ENCODE data around the gene SLC6A5. TPM values are rescaled to one million over a fixed set of nuclear protein-coding genes. Genes with fewer than 3 reads are reported as not detected.
"Not testable (repeated sequence)": the region's sequence is repeated elsewhere in the genome, so short reads cannot be mapped to it uniquely, and the experiment has no call there.

The SLC6A5 gene
- not detected in 2 replicates for total RNA-seq

DNA sequence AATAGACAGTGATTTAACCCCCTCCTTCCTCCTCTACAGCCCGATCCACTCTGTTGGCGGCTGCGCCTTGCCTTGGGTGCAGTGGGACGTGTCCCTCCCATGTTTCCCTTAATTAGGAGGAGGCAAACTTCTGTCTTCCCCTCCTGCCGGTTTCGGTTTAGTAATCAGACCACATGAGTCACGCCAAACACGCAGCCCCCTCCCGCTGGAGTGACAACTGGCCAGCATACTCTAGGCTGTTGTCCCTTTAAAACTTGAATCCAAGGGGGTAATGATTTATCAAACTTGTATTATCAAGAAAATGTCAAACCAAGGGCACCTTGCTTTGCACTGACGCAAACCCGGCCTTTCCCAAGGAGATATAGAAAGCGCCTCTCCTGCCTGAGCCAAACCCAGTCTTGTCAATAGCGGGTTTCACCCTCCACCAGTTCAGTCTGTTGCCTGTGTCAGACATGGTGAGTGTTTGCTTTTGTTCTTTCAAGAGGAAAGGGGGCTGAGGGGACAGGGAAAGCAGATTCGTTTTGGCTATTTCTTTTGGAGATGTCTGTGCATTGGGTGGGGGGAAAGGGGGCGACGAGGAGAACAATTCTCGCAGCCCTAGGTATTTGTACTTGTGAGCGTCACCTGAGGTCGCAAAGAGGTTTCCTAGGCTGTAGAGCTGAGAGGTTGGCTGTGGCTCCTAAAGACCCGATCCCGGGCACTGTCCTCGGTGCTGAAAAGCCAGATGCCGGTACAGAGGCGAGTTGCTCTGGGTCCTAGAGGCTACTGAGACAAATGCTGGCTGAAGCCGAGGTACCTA, at the start of gene SLC6A5:
TSS of gene SLC6A5 (plus strand) at position 388 of the 799 bp plus-strand sequence. CDS start at position 453, 65 bp downstream.
- DNase-seq: peak; percentile 60

DNA sequence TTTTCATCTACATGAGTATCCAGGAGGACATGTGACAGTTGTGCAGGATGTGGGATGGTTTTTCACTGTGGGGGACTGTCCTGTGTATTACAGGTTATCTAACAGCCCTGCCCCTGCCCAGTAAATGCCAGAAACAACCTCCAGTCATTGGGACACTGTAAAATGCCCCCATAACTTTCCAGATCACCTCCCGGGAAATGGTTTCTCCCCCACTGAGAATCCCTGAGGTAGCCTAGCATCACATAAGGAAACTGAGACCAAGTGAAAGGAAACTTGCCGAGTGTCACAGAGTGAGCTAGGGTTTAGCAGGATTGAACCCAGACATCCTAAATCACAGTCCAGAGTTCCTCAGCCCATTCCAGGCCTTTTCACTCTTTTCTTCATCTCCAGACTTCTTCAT, 48.3 kb upstream of the SLC6A5 start:
- DNase-seq: no peak

DNA sequence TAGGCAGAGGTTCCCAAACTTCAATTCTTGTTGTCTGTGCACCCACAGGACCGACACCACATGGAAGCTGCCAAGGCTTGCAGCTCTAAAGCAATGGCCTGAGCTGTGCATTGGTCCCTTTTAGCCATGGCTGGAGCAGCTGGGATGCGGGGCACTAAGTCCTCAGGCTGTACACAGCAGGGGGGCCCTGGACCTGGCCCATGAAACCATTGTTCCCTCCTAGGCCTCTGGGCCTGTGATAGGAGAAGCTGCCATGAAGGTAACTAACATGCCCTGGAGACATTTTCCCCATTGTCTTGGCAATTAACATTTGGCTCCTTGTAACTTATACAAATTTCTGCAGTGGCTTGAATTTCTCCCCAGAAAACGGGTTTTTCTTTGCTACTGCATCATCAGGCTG, 43.6 kb upstream of the SLC6A5 start:
- no peak for DNase-seq

DNA sequence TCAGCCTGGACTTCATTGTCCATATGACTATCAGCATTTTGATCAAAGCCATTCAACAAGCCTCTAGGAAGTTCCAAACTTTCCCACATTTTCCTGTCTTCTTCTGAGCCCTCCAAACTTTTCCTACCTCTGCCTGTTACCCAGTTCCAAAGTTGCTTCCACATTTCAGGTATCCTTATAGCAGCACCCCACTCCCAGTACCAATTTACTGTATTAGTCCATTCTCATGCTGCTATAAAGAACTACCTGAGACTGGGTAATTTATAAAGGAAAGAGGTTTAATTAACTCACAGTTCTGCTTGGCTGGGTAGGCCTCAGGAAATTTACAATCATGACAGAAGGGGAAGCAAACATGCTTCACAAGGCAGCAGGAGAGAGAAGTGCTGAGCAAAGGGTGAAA, 43.0 kb upstream of the SLC6A5 start:
- not testable (repeated sequence) for DNase-seq

DNA sequence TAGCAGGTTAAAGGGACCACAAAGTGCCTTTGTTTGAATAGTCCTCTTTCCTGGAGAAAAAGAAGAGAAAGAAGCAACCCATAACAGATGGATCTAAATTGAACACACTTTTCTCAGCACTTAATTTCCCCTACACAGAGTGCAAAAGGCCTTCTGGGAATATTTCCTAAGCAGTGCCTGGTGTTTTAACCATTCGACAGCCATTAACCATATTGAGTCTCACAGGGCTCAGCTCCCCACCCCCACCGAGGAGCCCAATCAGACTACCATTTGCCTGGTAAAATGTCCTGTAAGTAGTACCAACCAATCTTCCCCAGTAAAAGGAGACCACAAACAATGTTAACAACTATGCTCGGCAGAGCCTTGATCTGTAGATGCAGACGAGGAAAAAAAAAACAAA, 40.7 kb upstream of the SLC6A5 start:
- no peak for DNase-seq

DNA sequence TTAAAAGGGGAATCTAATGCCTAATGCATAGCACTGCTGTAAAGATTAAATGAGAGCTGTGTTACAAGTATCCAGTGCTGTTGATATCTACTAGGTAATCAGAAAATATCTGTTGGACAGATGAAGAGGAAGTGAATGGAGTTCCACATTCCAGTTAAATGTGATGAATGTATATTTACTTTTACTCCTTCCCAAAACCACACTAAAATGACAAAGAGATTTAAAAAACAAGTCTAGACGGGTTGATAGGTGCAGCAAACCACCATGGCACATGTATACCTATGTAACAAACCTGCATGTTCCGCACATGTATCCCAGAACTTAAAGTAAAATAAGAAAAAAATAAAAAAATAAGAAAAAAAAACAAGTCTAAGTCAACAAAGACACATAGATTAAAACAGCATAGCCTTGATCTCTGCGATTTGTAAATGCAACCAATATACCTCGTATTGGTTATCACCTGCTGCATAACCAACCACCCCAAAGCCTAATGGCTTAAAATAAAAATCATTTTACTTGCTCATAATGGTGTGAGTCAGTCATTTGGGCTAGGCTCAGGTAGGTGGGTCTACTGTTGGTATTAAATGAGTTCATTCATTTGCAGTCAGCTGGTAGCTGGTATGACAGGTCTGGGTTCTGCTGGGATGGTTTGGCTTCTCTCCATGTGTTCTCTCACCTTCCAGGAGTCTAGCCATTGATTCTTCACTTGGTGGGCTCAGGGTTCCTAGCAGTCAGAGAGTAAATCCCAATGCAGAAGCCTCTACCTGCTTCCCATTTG, 39.7 kb upstream of the SLC6A5 start:
- no peak for DNase-seq

DNA sequence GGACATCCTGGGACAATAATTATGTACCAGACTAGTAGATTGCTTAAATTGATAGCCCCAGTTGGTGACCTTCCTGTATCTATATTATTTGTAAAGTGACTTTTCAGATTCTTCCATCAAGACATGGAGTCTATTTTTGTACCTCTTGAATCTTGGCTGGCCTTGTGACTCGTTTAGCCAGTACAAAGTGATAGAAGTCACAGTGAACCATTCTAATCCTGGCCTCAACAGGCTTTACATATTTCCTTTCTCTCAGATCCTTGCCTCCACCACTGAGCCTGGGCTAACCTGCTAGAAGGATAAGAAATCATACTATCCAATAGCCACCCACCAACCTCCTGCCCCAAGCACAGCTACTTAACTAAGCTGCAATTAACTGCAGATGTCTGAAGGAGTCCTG, 37.5 kb upstream of the SLC6A5 start:
- DNase-seq: no peak

DNA sequence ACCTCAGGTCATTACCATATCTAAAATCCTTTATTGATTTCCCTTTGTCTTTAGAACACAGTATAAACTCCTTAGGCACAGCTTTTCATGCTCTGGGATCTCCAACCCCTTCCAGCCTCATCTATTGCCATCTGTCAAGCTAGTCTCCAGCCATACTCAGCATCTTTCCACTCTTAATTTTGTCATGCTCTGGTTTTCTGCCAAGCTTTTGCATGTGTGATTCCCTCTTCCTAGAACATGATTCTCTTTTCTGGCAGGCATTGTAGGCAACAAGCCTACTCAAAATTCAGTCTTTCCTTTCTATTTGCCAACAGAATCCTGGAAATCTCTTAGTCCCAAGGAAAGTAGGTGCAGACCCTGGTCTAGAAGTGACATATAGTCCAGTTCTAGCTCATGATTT, 35.5 kb upstream of the SLC6A5 start:
- no peak for DNase-seq

DNA sequence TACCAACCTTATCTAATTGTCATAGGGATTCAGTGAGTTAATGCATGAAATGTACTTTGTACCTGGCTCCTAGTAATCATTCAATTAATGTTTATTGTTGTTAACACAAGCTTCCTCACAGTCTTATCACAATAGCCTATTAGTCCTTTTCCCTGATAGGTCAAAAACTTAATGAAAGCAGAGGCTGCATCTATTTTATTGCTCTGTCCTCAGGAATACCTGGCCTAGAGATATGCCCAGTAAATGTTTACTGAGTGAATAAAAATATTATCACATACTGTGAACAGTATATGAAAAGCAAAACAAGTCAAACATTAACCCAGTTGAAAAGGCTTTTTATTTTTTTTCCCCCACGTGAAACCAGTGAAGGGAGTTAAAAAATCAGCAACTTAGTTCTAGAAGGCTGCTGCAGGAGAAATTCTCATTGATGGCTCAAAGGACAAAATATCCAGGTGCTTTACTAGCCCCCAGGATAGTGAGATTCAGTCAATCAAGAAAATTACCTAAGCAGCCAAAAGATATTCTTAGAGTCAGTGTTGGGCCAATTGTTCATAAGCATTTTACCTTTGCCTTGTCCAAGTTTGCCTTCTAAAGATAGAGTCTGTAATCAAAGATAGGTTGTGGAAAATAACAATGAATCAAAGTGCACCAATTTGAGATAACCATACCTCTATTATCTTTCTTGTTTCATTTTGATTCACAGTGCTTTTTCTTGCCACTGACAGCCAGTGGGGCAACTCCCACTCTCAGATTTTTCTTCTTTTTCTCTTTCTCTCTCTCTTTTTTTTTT, 34.4 kb upstream of the SLC6A5 start:
- DNase-seq: no peak

DNA sequence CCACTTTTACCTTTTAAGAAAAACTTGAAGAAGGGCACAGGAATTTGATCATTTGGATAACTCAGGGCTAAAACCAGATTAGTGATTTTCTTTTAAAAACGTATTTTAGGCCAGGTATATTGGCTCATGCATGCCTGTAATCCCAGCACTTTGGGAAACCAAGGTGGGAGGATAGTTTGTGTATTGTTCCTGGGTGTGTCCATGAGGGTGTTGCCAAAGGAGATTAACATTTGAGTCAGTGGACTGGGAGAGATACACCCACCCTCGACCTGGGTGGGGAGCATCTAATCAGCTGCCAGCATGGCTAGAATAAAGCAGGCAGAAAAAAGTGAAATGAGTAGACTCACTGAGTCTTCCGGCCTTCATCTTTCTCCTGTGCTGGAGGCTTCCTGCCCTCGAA, 33.3 kb upstream of the SLC6A5 start:
- DNase-seq: not testable (repeated sequence)

DNA sequence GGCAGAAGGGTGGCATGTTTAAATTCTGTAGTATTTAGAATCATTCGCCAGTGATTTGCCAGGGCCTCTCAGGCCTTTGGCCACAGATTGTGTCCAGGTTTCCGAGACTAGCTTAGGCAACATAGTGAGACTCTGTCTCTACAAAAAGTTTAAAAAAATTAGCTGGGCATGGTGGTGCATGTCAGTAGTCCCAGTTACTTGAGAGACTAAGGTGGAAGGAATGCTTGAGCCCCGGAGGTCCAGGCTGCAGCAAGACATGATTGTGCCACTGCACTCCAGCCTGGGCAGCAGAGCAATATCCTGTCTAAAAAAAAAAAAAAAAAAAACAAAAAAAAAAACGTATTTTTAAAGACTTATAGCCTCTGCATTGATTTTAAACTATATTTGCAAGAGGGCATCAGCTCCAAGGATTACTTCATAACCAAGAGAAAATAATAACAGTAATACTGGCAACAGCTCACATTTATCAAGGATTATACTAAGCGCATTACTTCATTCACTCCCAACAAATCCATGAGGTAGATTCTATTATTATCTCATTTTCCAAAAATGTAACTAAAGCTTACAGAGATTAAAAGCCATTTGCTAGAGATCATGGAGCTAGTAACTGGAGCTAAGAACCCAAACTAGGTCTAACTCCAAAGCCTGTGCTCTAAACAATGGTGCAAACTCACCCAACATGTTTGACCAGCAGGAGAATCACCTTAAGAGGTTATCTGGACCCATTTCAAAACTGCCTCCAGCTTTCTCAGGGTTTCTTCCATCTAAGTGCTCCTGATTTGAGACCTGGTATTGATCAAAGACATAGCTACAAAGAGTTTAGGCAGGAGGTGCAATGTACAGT, 32.6 kb upstream of the SLC6A5 start:
- DNase-seq: no peak

DNA sequence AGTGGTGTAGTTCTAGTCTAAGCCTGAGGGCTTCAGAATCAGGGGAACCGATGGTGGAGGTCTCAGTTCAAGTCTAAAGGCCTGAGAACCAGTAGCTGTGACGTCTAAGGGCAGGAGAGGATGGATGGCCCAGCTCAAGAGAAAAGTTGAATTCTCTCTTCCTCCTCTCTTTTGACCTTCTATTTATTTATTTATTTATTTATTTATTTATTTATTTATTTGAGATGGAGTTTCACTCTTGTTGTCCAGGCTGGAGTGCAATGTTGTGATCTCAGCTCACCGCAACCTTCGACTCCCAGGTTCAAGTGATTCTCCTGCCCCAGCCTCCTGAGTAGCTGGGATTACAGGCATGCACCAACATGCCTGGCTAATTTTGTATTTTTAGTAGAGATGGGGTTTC, 19.7 kb upstream of the SLC6A5 start:
- not testable (repeated sequence) for DNase-seq

DNA sequence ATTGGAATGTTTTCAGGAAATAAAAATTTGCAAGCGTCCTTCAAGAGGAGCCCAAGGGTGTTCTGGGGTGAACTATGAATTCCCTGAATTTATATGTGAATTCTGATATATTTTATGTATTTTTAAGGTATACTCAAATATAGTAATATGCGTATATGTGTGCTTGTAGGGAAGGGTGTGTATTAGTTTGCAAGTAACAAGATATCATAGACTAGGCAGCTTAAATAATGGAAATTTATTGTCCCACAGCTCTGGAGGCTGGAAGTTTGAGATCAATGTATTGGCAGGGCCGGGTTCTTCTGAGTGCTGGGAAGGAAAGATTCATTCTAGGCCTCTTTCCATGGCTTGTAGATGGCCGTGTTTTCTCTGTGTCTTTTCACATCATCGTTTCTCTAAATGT, 16.2 kb upstream of the SLC6A5 start:
- no peak for DNase-seq

DNA sequence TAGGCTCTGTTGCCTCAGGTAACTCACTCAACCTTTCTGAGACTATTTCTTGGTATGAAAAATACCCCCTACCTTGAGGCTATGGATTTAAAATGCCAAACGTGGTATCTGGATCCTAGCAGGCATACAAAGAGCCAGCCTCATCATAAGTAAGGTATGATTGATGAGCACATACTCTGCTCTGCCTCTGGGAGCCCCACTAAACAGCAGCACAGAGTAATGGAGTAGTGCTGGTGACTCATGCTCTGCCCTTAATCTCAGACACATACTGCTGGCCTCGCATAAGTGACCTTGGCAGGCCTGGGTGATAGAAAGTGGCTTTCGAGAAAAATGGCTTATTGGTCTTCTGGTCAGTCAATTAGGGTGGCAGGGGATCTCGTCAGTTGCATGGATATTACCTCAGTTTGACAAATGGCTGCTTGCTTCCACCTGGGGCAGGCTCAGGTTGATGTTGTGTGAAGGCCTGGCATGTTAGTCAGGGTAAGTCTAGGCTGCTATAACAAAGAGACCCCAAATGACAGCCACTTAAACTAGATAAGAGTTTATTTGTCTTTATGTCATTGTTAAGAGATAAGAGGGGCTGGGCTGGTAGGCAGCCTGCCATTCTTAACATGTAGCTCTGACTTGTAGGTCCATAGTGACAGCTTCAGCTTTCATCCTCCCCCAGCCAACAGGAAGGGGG, 15.2 kb upstream of the SLC6A5 start:
- no peak for DNase-seq

DNA sequence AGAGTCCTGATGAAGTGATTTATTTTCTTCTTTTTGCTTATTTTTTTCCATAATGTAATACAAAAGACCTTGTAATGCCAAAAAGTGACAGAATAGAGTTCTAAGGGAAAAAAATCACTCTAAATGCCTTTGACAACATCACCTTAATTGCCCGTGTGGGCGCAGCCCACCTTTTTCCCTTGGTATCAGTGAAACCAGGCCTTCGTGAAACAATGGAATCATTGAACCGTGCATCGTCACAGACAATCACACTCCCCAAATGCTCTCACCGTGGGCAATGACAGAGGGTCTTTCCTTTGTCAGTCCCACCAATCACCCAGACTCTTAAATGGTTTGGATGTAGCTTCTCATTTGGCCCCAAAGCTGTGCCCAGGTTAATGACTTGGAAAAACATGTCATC, 9.6 kb upstream of the SLC6A5 start:
- no peak for DNase-seq

DNA sequence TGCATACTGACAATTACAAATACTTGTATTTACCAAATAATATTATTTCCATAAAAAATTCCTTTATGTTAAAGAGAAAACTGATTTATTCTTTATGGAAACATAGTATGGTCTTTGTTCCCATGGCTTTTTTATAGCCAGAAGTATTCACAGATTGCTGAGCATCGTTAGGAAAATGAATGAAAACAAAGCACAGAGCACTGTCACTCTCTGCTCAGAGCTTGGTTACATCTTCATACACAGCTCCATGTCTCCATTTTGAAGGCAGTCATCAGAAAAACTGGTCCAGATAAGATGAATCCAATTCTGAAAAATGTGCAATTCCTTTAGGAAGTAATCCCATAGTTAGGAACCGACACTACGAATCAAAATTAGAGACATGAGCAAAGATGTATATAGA, 9.0 kb upstream of the SLC6A5 start:
- DNase-seq: no peak

DNA sequence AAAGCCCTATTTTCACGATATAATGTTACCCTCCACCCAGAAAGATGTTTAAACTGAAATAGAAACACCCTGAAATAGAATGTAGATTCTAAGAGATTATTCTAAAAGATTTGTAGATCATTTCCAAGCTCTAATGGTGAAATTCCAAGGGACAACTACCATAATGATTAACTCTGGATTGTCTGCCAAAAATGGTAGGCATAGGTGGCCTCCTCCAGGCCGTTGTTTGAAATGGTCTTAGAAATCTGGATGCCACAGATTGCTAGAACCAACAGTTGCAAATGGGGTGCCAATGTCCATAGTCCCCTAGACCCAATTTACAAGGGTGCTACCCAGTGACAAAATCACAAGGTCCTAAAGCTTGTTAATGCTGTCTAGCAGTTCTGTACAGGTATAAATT, 6.7 kb upstream of the SLC6A5 start:
- DNase-seq: no peak

DNA sequence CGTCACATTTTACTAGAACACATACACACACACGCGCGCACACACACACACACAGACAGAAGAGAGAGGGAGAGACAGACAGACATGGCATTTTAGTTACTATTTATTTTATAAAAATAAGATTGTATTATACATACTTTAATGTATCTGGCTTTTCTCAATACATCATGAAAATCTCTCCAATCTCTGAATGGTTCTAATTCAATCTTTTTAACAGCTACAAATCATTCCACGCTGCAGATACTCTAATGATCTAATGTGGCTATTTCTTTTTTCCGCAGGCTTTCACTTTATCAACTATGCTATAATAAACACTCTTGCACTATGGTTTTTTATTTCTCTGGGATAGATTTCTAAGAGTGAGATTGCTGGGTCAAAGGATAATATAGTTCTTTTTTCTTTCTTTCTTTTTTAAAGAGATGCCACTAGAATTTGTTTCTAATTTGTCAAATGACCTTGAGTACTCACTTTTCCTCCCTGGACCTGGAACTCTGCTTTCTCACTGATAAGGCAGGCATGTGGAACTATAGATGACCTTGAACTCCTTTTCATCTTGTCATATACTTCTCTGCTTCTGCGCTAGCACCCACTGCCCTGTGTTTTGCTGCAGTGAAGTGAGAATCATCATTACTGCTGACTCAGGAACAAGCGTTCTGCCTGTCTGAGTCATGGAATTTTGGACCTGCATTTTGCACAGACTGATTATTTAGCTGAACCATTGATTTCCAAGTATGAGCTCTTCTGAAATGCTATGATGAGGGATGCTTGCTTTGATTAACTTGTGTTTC, 4.9 kb upstream of the SLC6A5 start:
- DNase-seq: no peak

DNA sequence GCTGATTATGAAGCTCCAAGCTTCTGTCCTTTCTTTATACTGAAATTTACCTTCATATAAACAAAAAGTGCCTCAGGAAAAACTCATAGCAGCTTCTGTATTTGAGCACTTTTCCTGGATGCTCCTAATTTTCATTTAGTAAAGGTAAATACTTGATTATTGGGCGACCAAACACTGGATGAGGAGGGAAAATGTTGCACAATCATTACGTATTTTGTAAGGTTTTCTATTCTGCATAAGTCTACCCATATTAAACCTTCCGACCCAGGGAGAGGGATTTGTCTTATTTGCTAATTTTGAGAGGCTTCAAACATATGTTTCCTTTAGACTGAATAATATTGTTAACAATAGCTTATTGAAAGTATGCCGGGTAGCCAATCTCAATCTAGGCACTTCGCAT, 4.3 kb upstream of the SLC6A5 start:
- DNase-seq: no peak

DNA sequence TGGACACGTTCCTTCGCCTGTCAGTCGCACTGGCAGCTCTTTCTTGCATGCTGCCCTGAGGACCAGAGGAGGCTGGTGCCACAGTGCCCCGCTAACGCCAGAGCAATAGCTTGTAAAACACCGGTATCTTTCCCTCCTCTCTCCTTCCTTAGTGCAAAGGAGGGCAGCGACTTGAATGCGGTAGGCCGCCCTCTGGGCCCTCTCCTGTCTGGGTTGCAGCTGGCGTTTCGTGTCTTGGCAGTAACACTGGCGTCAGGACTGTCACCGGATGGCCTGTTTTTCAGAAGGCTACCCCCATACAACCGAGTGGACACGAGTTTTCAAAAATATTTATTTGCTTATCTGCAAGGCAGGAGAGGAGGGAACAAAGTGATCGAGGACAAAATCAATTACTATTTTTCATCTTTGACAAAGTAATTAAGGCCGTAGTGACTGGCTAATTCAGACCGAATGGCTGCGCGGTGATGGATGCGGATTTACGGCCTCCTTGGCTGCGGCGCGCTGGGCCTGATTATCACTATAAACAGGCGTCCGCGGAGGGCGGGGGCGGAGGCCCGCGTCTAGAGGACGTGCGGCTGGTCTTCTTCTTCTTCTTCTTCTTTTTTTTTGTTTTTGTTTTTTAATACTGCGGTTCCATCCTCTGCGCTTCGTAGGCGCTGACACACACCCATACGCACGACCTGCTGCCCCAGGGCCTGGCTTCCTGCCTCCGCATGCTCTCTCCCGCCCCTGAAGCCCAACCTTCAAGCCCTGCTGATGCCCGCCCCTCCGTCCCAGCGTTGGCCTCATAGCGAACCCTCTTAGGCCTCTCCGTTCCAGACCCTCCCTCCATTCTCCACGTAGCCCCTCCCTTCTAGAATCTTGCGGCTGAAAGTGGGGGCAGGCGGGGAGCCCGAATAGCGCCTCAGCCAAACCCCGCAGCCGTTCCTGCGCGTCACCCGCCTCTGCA, 2.9 kb upstream of the SLC6A5 start:
- no peak for DNase-seq

Data from dermis blood vessel endothelial cell (primary cell).